Stimulated activated CD8-positive, alpha-beta memory T cell treated with anti-CD3 and anti-CD28 coated beads, Interleukin-15, amount 100 ng/mL, for 1 hour (primary cell): ENCODE results near the gene ACSM6.

ENCODE experiments used
- DNase-seq: peaks from one replicate; pipeline ENCODE4 v3.0.0-alpha.2; 2020; ENCODE audit warnings: low read depth

Gene ACSM6

DNA sequence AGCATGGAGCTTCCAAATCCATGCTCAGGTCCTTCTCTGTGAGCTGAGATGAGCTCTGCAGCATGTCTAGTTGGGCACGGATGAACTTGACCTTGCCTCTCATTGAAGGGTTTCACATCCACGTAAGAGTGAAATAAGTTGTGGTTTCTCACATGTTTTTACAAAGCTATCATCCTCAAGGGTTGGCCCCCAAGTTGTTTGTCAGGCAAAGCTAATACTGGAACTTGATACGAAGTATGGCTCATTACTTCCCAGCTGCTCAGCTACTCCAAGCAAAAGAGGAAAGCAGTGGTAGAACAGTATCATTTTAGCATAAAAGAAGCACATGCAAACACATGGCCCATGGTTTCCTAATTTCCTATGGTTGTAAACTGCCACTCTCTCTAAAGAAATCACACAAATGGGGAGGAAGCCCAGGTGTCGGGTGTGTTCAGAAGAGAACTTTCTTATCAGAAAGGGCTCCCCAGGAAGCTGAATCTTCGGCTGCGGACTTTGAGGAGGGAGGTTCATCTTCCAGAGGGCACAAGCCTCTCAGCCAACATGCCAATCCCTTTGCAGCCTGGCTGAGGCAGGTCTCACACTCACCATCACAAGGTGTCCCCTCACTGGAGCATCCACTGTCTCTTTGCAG, 51.5 kb downstream of the ACSM6 start:
- DNase-seq: no peak

GRCh38 chr10:95246582-95247051, 52.6 kb downstream of the ACSM6 start:
- peak; percentile 31 for DNase-seq

DNA sequence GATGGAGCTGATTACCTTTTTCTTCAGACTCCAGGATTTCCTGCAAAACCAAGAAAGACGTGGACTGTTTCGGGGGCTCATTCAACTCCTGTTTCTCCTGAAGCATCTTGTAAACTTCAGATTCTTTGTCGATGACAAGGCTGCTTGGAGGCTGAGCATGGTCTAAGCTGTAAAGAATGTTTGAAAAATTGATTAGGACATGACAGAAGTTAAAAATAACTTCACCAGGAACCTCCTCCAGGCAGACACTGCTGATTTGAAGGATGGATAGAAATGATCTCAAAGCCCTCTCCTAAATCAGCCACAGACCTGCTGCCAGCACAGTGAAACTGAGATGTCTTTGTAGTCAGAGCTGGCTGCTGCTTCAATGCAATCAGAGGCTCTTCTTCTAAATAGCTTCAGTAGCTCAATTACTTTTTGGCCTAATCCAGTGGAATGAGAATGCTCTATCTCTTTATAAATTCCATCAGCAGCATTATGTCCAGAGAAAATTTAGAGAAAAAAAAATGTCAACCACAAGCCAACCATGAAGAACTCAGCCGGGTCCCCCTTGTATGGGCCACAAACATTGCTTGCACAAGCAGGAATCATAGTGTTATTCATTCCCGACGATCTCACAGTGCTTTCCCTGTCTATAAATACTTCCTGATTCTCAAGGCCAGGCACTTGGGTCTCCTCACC, 53.3 kb downstream of the ACSM6 start:
- DNase-seq: no peak

DNA sequence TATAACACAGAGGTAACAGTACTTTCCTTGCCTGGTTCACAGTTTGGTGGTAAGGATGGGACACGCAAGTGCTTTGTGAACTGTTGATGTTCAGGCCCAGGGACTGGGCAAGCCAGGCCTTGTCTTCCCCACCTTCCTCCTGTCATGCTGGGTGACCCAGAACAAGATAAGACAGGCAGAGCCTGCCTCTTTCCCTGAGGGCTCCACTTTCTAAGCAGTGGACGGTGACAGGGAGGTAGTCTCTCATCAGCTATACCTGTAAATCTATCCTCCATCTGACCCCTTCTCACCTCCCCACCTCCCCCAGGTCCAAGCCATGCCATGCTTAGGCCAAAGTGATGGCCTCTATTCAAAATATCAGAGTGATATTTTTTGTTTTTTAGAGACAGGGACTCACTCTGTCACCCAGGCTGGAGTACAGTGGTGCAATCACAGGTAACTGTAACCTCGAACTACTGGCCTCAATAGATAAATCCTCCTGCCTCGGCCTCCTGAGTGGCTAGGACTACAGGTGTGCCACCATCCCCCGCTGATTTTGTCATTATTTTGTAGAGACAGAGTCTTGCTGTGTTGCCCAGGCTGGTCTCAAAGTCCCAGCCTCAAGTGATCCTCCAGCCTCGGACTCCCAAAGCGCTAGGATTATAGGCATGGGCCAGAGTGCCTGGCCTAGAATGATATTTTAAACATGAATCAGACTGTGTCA, 54.0 kb downstream of the ACSM6 start:
- DNase-seq: no peak

DNA sequence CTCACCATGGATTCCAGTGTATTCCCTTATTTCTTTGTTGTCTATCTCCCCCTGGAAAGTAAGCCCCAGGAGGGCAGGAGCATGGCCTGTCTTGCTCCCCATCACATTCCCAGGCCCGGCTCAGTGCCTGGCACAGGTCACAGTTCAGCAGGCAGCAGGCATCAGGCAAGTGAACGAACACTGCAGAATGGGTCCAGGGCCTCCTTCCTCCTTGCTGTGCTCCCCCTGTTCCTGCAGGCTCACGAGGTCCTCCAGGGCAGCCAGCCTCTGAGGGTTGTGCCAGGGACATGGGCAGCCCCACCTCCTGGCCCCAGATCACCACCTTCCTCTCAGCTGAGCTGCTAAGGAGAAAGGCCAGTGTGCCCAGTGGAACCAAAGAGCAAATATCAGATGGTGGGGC, 55.0 kb downstream of the ACSM6 start:
- DNase-seq: no peak

- no peak for DNase-seq
Measured at GRCh38 chr10:95249467-95249866, 55.4 kb downstream of the ACSM6 start.

- DNase-seq: no peak
Measured at GRCh38 chr10:95250856-95251255, 56.8 kb downstream of the ACSM6 start.

DNA sequence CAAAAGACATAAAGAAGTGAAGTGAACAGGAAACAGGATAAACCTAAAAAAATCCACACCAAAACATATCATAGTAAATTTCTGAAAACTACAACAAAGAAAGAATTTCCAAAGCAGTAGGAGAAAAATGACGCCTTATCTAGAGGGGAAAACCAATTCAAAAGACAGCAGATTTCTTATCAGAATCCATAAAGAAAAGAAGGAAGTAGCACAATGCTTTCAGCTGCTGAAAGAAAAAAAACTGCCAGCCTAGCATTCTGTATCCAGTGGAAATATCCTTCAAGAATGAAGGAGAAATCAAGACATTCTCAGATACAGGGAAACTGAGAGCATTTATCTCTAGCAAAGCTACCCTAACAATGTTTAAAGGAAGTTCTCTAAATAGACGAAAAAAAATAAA, 59.0 kb downstream of the ACSM6 start:
- DNase-seq: no peak

DNA sequence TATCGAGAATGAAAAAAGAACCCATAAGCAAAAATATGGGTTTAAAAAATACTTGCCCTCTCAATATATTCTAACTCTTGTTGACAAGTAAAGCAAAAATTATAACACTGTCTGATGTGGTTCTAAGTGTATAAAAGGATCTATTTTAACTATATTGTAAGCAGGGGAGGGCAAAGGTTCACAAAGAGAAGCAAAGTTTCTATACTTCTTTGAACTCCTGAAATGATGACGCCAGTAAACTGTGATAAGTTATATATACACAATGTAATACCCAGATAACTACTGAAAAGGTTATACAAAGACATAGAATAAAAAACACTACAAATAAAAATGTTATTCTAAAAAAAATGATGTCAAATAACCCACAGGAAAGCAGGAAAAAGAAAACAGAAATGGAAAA, 59.6 kb downstream of the ACSM6 start:
- no peak for DNase-seq

GRCh38 chr10:95254629-95255028, 60.6 kb downstream of the ACSM6 start:
- no peak for DNase-seq

DNA sequence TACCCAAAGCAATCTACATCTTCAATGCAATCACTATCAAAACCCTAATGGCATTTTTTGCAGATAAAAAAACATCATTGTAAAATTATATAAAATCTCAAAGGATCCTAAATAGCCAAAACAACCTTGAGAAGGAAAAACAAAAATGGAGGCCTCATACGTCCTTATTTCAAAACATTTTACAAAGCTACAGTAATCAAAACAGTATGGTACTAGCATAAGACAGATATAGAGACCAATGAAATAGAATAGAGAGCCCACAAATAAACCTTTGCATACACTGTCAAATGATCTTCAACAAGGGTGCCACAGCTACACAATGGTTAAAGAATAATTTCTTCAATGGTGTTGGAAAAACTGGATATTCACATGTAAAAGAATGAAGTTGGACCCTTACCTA, 62.2 kb downstream of the ACSM6 start:
- DNase-seq: no peak

GRCh38 chr10:95257849-95258248, 63.8 kb downstream of the ACSM6 start:
- DNase-seq: no peak

GRCh38 chr10:95260397-95260881, 66.4 kb downstream of the ACSM6 start:
- DNase-seq: no peak

- no peak for DNase-seq
Measured at GRCh38 chr10:95260909-95261552, 67.0 kb downstream of the ACSM6 start.

- DNase-seq: no peak
Measured at GRCh38 chr10:95261926-95262325, 67.9 kb downstream of the ACSM6 start.

- DNase-seq: no peak
Measured at GRCh38 chr10:95262763-95263518, 68.9 kb downstream of the ACSM6 start.

GRCh38 chr10:95263864-95264226, 69.8 kb downstream of the ACSM6 start:
- DNase-seq: no peak

GRCh38 chr10:95264227-95265051, 70.4 kb downstream of the ACSM6 start:
- DNase-seq: no peak

DNA sequence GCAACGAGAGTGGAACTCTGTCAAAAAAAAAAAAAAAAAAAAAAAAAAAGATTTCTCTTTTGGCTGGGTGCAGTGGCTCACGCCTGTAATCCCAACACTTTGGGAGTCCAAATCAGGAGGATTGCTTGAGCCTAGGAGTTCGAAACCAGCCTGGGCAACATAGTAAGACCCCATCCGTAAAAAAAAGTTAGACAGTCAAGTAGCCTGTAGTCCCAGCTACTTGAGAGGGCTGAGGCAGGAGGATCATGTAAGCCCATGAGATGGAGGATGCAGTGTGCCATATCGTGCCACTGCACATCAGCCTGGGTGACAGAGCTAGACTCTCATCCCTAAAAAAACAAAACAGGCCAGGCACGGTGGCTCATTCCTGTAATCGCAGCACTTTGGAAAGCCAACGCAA, 71.5 kb downstream of the ACSM6 start:
- no peak for DNase-seq

- no peak for DNase-seq
Measured at GRCh38 chr10:95266674-95267095, 72.6 kb downstream of the ACSM6 start.

DNA sequence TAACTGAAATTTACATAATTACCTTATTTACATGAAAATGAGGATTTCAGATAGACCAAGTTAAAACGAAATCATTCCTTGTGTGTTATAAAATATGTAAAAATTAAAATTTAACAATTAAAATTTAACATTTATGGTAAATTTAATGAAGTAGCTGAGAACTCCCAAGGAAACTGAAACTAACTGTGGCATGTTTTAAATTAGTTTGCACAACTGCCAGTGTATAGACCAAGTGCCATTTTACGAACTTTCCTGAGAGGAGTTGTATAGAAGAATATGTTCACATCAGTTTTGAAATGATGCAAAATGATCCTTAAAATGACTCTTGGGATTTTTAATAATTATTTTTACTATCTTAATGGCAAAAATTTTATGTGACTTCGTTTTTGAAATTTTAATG, 73.2 kb downstream of the ACSM6 start:
- DNase-seq: no peak
